TTC549 (cell line): Measurements from ENCODE around the gene EPS8L3.
"Not testable (repeated sequence)": the region's sequence is repeated elsewhere in the genome, so short reads cannot be mapped to it uniquely, and the experiment has no call there.

Experiments used
- FAIRE-seq: peaks from 2 replicates; lab custom pipeline; 2012; peaks lifted over from hg19 to GRCh38; lab: Jason Lieb, UNC

EPS8L3 gene

DNA sequence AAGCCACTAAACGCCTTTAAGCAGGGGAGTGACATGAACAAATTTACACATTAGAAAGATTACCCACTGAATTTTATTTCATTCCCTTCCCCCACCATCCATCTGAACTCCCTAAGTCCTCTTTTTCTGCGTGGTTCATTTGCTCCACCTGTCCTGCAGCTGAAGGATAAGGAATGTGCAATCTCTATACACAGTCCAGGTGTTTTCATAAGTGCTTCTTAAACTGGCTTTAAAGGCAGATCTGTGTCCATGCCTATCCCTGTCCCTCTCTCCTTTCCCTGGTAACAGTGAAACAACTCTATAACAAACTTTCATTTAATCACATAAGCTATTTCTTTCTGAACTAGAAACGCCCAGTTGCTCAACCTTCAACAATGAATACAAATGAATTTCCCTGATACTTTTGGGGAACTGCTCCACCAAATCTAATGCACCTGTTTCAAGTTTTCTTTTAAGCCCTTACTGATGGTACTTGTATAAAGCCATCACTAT is 31.3 kb downstream of the EPS8L3 start:
- FAIRE-seq: no peak

DNA sequence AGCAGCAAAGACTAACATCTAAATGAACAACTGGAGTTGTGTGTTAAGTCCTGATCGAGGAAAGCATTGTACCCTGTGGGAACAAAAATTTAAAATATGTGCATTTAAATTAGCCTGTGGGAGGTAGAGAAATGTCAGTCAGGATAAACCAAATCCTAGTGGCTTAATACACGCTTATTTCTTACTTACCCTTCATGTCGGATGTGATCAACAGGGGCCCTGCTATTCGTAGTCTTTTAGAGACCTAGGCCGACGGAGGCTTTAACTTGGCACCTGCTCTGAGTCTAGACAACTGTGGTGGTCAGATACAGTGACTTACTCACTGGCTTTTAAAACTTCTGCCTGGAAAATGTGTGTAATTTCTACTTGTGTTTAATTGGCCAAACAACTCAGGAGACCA is 33.1 kb downstream of the EPS8L3 start:
- no peak for FAIRE-seq

DNA sequence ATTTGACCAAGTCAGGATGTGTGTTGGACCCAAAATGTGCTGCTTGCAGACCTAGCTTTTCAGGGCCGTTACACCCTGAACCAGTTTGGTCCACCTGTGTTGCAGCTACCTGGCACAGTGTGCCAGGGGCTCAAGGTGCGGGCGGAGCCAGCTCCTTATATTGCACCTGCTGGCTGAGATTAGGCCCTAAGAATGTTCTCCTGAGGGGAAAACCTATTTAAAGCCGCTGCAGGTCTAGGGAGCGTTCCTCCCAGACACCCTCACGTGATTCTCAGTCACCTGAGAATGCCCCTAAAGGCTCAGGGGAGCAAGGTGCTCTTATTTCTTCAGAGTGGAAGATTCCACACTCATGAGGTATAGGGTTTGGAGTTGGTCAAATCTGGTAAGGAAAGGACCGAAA is 34.9 kb downstream of the EPS8L3 start:
- no peak for FAIRE-seq

DNA sequence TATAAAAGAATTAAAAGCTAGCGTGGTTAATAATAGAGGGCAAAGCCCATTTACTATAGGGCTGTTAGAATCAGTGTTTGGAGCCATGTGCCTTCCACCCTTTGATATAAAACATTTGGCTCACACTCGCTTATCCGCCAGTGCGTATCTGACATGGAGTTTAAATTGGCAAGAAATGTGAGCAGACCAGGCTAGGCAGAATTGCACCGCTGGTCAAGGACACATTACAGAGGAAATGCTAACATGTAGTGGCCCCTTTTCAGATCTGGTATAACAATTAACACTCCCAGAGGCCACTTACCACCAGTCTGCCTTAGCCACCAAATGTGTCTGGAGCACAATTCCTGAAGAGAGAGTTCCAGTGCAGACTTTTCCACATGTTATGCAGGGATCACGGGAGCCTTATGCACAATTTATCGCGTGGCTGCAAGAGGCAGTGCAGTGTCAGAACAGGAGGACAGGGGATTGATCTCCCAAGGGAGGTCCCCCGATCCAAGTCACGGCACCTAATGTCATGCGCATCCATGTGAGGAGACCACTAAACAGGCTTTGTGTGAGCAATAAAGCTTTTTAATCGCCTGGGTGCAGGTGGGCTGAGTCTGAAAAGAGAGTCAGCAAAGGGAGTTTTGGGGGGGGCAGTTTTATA is 36.9 kb downstream of the EPS8L3 start:
- FAIRE-seq: no peak

DNA sequence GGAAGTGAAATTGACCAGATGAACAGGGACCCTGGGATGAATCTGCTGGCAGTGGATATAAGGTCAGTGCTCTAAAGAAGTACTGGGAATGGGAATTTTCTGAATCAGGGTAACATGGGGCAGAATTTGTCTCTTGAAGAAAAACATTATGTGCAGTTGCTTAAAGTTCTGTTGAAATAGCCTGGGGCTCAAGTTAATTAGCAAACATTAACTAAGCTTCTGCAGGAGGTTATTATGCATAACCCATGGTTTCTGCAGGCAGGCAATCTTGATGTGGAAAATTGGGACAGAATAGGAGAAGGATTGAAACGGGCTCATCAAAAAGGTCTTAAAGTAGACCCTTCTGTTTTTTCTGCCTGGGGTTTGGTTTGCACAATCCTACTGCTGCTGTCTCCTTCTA is 37.7 kb downstream of the EPS8L3 start:
- no peak for FAIRE-seq

DNA sequence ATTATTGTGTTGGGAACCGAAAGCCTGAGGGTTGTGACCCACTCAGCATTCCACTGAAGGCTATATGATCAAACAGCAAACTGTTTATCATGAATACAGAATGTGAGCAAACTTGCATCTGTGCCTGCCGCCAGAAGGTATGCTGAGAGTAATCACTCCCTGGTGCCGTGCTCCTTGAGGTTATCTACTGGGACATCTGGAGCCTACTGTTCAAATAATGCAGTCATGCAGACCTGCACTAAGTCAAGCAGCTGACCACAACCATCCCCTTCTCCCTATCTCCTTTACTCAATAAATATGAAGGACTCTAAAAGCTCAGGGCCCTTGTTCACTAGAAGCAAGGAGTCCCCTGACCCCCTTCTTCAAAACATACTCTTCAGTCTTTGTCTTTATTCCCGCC is 38.2 kb downstream of the EPS8L3 start:
- FAIRE-seq: no peak

DNA sequence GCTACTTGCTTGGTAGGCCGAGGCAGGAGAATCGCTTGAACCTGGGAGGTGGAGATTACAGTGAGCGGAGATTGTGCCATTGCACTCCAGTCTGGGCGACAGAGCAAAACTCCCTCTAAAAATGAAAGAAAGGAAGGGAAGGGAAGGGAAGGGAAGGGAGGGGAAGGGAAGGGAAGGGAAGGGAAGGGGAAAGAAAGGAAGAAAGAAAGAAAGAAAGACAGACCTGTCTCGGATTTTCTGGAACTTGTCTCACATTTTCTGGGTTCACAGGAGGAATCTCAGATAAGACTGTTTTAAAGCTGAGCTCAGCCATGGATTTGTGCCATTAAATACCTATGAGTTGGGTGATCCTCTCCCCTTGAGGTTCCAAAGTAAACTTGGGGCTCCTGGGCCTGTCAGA is 38.8 kb downstream of the EPS8L3 start:
- no peak for FAIRE-seq

DNA sequence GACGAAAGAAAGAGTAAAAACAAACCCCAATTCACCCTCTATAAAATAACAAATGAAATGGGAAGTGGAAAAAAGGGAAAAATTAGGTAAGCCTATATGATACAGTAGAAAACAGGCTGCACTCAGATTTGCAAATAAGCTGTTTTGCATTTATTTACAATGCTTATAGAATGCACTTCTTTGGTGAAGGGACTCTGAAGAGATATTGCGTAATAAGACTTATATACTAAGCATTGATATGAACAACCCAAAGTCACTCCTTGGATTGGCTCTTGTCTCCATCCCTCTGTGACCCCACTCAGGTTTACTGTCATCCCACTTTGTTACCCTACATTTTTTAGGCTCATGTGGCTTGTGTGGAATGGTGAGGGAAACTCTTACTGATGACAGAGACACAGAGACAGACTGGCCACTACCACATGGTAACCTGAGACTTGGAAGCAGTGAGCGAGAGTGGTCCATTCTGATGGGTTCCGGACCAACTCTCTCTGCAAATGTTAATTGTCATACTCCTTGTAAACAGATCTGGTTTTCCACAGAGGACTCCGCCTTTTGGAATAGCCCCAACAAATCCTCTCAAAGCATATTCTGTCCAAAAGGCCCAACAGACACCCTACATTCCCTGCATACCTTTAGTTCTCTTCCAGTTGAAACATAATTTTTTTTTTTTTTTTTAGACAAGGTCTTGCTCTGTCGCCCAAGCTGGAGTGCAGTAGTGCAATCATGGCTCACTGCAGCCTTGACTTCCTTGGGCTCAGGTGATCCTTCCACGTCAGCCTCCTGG is 40.6 kb downstream of the EPS8L3 start:
- no peak for FAIRE-seq

DNA sequence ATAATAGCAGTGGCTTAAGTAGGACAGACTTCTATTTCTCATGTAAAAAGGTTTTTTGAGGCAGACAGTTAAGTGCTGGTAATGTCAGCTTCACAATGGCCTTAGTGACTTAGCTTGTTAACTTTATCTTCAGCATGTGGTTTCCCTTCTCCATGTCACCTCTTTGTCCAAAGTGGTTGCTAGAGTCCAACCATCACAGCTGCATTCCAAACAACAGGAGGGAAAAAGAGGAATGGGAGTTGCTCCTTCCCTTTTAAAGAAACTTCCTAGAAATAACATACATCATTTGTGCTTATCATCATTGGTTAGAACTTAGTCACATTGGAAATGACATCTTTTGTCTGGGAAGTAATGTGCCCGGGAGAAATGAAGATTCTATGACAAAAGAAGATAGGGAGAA is 41.8 kb downstream of the EPS8L3 start:
- no peak for FAIRE-seq

DNA sequence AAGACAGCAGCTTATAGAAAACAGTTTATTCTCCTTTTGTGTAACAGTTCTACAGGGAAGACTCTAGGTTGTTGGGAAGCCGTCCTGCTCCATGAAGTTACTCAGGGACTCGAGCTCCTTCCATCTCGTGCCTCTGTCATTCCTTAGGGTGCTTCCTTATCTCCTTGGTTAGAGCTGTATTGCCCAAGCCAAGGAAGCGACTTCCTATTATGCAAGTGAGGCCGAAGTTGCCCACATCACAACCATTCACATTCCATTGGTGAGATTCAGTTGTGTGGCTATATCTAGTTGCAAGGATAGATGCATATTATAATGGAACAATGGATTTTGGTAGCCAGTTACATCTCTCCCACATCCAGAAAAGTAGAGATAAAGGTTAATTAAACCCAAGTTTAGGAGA is 42.7 kb downstream of the EPS8L3 start:
- no peak for FAIRE-seq

DNA sequence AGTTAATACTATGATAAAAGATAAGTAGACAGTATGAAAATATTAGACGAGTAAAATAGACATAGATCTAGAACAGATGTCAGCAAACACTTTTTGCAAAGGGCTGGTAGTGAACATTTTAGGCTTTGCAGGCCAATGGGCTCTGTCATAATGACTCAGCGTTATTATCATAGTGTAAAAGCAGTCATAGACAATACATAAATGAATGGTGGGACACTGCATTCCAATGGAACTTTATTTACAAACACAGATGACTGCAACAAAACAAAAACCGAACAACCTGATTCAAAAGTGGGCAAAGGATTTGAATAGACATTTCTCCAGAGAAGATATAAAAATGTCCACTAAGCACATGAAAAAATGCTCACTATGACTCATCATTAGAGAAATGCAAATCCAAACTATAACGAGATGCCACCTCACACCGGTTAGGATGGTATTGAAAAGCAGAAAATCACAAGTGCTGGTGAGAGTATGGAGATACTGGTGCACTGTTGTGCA is 44.3 kb downstream of the EPS8L3 start:
- FAIRE-seq: no peak

DNA sequence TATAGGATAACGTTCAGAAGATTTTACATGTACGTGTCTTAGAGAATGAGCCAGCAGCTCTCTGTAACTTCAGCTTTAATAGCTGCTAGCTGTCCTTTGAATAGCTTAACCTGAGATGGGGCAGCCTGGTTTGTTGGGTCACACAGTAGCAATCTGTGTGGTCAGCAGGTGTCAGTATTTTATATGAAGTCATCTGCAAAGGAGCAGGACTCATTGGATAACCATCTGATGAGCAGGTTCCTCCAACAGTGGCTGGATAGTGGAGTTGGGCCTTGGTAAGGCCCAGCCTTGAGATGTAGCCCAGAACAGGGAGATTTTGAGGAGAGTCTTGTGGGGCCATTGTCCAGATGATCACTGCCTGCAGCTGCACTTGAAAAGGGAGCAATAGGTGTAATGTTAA is 45.2 kb downstream of the EPS8L3 start:
- no peak for FAIRE-seq

DNA sequence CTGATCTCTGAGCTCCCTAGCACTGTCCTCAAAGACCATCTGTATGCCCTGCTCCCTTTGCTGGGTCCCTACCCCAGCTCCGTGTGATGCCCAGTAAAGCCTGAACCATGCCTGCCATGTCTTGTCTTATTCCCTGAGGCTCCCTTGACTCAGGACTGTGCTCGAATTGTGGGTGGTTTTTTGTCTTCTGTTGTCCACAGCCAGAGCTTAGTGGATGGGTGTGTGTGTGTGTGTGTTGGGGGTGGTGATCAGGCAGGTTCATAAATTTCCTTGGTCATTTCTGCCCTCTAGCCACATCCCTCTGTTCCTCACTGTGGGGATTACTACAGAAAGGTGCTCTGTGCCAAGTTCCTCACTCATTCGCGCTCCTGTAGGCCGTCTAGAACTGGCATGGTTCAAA is 46.0 kb downstream of the EPS8L3 start:
- FAIRE-seq: no peak

DNA sequence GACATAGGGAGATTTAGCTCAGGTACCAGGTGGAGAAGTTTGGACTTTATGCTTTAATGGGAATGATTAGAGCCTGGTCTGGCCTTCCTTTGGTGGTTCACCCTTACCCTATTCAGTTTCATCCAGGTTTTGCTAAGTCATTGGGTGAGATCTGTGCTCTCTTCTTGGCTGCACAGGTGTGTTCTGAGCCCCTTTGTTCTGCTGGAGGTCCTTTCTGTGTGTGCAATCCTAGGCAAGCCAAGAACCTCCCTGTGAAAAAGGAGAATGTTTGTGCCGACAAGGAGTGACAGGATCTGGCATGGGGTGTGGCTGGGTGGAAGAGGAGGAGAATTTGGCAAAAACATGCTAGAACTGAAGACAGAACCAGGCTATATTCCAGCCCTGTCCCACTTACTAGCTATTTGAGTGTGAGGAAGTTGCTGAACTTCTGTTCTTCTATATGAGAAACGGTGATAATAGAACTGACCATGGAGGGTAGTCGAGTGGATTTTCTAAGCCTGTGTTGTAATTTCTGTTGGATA is 47.1 kb downstream of the EPS8L3 start:
- no peak for FAIRE-seq

DNA sequence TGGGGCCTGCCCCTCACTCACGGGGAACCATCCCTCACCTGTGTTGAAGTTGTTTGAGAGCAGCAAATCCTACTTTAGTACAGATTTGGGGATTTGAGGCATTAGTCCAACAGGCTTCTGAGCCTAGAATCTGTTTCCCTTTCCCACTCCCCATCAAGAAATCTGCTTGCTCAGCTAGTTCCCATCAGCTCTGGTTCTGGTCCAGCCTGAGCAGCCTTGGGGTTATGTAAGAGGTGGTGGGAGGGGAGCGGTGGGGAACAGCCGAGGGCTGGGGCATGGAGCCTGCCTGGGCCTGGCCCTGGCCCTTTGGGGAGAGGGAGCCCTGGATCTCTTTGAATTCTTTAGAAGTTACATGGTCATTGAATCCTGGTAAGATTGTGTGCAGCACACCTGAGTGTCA is 47.6 kb downstream of the EPS8L3 start:
- FAIRE-seq: no peak

DNA sequence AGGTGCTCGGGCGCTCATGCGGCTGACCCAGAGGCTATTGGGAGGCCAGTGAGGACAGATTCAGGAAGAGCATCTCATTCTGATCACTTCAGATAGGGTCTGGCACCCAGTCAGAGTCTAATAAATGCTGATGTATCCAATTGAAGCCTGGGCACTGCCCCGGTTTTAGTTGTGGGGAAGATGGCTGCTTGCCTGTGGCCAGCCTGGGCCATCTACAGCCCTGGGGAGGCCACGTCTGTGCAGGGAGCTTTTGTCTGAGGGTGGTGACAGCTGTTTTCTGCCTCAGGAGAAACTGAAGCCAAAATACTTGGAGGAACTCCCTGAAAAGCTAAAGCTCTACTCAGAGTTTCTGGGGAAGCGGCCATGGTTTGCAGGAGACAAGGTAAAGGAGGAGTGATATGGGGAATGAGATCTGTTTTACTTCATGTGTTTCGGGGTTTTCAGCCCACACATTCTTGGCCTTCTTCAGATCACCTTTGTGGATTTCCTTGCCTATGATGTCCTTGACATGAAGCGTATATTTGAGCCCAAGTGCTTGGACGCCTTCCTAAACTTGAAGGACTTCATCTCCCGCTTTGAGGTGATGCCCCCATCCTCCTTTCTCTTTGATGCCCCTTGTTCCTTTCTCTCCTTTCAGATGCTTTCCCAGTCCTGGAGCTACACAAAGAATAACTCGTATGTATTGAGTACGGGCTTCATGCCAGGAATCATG is 48.9 kb downstream of the EPS8L3 start:
- no peak for FAIRE-seq

DNA sequence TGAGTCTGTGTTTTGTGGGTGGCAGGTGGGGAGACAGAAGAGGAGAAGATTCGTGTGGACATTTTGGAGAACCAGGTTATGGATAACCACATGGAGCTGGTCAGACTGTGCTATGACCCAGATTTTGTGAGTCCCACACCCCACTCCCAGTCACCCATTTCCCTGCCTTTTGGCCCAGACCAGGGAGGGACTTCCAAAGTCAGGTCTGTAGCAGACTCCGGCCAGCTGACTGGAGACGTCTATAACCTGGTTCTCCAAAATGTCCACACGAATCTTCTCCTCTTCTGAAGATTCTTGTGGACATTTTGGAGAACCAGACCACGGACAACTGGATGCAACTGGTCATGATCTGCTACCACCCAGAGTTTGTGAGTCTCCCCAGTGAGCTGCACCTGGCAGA is 50.1 kb downstream of the EPS8L3 start:
- FAIRE-seq: no peak

DNA sequence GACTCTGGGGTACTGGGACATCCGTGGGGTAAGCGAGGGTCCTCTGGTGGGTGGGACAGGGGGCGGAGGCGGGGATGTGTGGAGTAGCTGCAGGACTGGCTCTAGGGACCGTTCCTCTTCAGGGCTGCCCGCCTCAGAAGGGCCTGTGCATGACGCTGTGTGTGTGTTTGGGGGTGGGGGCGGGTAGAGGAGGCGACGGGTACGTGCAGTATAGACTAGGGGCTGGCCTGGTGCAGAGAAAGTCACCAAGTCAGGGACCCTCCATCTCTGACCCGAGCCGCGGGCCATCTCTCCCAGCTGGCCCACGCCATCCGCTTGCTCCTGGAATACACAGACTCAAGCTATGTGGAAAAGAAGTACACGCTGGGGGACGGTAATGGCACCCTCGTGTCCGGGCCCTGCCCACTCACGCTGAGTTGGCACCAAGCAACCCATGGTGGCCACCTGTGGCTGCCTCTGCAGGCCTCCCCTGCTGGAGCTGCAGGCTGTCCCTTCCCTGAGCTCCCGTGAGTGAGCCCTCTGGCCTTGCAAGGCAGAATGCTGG is 51.3 kb downstream of the EPS8L3 start:
- no peak for FAIRE-seq

DNA sequence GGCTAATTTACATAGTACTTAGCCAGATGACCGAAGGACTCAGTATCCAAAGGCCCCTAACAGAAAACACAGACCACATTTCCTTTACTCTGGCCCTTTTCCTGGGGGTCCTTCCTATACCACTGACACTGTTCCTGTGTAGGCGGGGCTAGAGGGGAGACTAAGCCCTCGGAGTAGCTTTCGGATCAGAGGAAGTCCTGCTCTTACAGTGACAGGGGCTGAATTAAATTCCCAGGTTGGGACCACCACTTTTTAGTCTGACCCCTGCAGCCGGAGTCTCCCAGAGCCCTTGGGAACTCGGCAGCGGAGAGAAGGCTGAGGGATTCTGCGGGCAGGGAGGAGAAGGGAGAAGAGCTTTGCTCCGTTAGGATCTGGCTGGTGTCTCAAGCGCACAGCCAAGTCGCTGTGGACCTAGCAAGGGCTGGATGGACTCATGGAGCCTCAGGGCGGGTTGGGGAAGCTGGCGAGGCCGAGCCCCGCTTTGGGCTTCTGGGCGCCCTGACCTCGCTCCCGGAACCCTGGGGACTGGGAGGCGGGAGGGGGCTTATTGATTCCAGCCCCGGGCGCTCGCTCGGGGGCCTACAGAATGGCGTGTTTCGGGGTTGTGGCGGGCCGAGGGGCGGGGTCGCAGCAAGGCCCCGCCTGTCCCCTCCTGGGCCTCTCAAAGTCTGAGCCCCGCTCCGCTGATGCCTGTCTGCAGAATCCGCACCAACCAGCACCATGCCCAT is 52.0 kb downstream of the EPS8L3 start, which contains the start of gene GSTM5:
TSS of gene GSTM5 (plus strand) at position 659 of the 728 bp plus-strand sequence. CDS start at position 721, 62 bp downstream.
- not testable (repeated sequence) for FAIRE-seq

DNA sequence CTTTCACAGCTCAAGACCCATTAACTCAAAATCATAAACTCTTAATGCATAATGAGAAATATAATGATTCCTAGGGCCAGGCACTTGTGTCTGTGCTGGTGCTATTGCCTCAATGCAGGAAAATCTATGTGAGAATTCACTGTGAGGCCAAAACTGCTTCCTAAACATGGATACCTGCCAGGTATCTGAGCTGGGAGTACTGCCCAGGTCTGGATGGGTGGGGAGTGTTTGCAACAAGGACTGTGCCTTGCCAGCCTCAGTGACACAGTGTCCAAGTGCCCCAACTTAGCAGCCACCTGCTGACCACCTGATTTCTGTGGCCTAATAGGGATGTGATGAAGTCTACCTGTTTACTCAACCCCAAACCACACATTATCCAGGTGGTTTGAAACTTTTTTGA is 53.9 kb downstream of the EPS8L3 start:
- not testable (repeated sequence) for FAIRE-seq

DNA sequence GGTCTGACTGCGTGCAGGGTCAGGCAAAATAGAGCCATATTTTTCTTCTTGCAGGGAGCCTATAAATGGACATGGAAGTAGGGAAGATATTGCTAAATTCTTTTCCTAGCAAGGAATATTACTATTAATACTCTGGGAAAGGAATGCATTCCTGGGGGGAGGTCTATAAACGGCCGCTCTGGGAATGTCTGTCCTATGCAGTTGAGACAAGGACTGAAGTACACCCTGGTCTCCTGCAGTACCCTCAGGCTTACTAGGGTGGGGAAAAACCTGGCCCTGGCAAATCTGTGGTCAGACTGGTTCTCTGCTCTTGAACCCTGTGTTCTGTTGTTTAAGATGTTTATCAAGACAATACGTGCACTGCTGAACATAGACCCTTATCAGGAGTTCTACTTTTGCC is 54.8 kb downstream of the EPS8L3 start:
- not testable (repeated sequence) for FAIRE-seq

DNA sequence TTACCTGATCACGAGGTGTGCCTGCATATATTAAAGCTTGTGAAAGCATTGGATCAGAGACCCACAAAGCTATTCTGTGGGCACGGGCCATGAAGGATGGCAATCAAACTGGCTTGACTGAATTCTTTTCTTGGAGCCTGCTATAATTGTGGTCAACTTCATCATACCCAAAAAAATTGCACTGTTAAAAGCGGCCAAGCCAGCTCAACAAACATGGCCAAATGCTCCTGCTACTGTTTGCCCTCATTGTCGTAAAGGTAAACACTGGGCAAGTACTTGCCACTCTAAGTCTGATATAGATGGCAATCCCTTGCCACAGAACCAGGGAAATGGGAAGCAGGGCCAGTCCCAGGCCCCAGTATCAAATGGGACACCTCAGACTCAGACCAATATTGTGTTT is 58.3 kb downstream of the EPS8L3 start:
- no peak for FAIRE-seq
